ENCODE data around the gene LAIR1. TPM values are rescaled to one million over a fixed set of nuclear protein-coding genes. Genes with fewer than 3 reads are reported as not detected.

Gene LAIR1
- total RNA-seq, 1 experiment from 2014 or later: not detected

DNA sequence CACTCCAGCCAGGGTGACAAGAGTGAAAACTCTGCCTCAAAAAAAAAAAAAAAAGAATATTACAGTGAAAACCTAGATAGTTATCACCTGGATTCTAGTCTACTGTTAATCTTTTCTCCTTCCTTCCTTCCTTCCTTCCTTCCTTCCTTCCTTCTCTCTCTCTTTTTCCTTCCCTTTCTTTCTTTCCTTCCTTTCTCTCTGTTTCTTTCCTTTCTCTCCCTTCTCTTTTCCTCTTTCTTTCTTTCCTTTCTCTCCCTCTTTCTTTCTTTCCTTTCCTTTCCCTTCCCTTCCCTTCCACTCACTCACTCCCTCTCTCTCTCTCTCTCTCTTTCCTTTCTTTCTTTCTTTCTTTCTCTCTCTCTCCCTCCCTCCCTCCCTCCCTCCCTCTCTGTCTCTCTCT, 40.9 kb upstream of the LAIR1 start:
- DNase-seq: no peak
- ChIA-PET CTCF (no interaction called here), POLR2A (no interaction called here)
- TF ChIP-seq, protein P1, sequence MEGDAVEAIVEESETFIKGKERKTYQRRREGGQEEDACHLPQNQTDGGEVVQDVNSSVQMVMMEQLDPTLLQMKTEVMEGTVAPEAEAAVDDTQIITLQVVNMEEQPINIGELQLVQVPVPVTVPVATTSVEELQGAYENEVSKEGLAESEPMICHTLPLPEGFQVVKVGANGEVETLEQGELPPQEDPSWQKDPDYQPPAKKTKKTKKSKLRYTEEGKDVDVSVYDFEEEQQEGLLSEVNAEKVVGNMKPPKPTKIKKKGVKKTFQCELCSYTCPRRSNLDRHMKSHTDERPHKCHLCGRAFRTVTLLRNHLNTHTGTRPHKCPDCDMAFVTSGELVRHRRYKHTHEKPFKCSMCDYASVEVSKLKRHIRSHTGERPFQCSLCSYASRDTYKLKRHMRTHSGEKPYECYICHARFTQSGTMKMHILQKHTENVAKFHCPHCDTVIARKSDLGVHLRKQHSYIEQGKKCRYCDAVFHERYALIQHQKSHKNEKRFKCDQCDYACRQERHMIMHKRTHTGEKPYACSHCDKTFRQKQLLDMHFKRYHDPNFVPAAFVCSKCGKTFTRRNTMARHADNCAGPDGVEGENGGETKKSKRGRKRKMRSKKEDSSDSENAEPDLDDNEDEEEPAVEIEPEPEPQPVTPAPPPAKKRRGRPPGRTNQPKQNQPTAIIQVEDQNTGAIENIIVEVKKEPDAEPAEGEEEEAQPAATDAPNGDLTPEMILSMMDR (IDR thresholded peaks at IDR 0.05; ENCODE audit: insufficient read depth in 1 of 2, low read depth in 1 of 2, low read length in 1 of 2, severe bottlenecking in 1 of 2, unreplicated experiment in 1 of 2): no peak
- Mint-ChIP-seq H3K27me3 (ENCODE audit: insufficient read depth, unreplicated experiment) (peaks cover 15% of the 10 kb centered on the region), H3K4me1 (ENCODE audit: low read depth, unreplicated experiment) (no peaks in the 10 kb centered on the region), H3K4me3 (ENCODE audit: unreplicated experiment) (no peak overlapping the region), H3K27ac (ENCODE audit: unreplicated experiment) (no peak overlapping the region), H3K9me3 (ENCODE audit: unreplicated experiment) (peaks cover 16% of the 10 kb centered on the region), H3K36me3 (ENCODE audit: insufficient read depth, unreplicated experiment) (peaks cover 12% of the 10 kb centered on the region)
- H3K36me3 ChIP-seq (ENCODE audit: control insufficient read depth, insufficient read depth, low read length): no peaks in the 10 kb centered on the region
- H3K4me1 ChIP-seq: no peaks in the 10 kb centered on the region
- no TSS peak for BruUV-seq (replicated peaks)
- no peaks in the 10 kb centered on the region for H3K27me3 ChIP-seq (replicated peaks; ENCODE audit: control insufficient read depth, insufficient read depth, low read length)
- peaks cover 12% of the 10 kb centered on the region for H3K9me3 ChIP-seq
- no peak overlapping the region for H3K4me3 ChIP-seq (ENCODE audit: low read depth, low read length)
- intact Hi-C loops (cut with micrococcal nuclease; ENCODE audit: unreplicated experiment): no loop called here

DNA sequence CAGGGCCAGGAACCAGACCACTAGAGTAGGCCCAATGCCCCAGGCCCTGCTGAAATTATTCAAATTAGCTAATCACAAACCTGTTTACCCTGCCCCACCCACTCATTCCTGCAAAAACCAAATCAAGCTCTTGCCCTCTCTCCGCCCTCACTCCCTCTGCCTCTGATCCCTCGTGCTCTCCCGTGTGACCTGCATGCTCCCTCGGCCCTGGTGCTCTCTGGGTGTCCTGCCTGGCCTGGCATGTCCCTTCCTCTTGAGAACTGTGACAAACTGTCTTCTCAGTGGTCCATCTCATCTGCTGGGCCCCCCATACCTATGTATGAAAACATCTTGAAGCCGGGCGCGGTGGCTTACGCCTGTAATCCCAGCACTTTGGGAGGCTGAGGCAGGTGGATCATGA, 38.3 kb upstream of the LAIR1 start:
- POLR2A ChIA-PET: interaction anchor here (0.6 kb wide), 1 partner anchor 593 kb away, joined by 4 read pairs; no protein-coding TSS in a partner anchor
- H3K4me1 Mint-ChIP-seq (ENCODE audit: low read depth, unreplicated experiment): no peaks in the 10 kb centered on the region
- DNase-seq: no peak
- TF ChIP-seq, protein P1 (IDR thresholded peaks at IDR 0.05; ENCODE audit: insufficient read depth in 1 of 2, low read depth in 1 of 2, low read length in 1 of 2, severe bottlenecking in 1 of 2, unreplicated experiment in 1 of 2): no peak
- H3K27me3 Mint-ChIP-seq (ENCODE audit: insufficient read depth, unreplicated experiment): peaks cover 13% of the 10 kb centered on the region
- Histone ChIP-seq H3K4me1 (no peaks in the 10 kb centered on the region), H3K9me3 (peaks cover 10% of the 10 kb centered on the region), H3K27me3 (replicated peaks; ENCODE audit: control insufficient read depth, insufficient read depth, low read length) (no peaks in the 10 kb centered on the region), H3K4me3 (ENCODE audit: low read depth, low read length) (no peak overlapping the region), H3K36me3 (ENCODE audit: control insufficient read depth, insufficient read depth, low read length) (no peaks in the 10 kb centered on the region)
- H3K36me3 Mint-ChIP-seq (ENCODE audit: insufficient read depth, unreplicated experiment): peaks cover 1% of the 10 kb centered on the region
- CTCF ChIA-PET: interaction anchor here (1.4 kb wide), 1 partner anchor 12 kb away, joined by 3 read pairs; no protein-coding TSS in a partner anchor
- peaks cover 7% of the 10 kb centered on the region for H3K9me3 Mint-ChIP-seq (ENCODE audit: unreplicated experiment)
- BruUV-seq (replicated peaks): no TSS peak
- intact Hi-C loops (cut with micrococcal nuclease; ENCODE audit: unreplicated experiment): no loop called here
- H3K4me3 Mint-ChIP-seq (ENCODE audit: unreplicated experiment): no peak overlapping the region
- no peak overlapping the region for H3K27ac Mint-ChIP-seq (ENCODE audit: unreplicated experiment)

DNA sequence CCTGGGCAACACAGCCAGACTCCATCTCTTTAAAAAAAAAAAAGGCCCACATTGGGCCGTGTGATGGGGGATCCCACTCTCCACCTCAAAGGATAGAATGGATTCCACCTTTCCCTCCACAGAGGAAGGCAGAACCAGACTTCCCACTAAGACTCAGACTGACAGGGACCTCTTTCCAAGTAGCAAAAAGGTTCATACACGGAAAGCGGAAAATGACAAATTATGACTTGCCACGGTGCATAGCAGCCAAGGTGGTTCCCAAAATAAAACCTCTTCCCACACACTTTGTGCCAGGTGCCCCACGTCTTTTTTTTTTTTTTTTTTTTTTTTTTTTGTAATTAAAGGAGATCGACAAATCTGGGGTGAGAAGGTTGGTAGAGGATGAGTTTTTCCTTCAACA, 36.2 kb upstream of the LAIR1 start:
- H3K36me3 Mint-ChIP-seq (ENCODE audit: insufficient read depth, unreplicated experiment): no peaks in the 10 kb centered on the region
- Histone ChIP-seq H3K4me1 (no peaks in the 10 kb centered on the region), H3K36me3 (ENCODE audit: control insufficient read depth, insufficient read depth, low read length) (no peaks in the 10 kb centered on the region), H3K9me3 (no peaks in the 10 kb centered on the region), H3K27me3 (replicated peaks; ENCODE audit: control insufficient read depth, insufficient read depth, low read length) (no peaks in the 10 kb centered on the region), H3K4me3 (ENCODE audit: low read depth, low read length) (no peak overlapping the region)
- H3K4me3 Mint-ChIP-seq (ENCODE audit: unreplicated experiment): no peak overlapping the region
- no TSS peak for BruUV-seq (replicated peaks)
- H3K9me3 Mint-ChIP-seq (ENCODE audit: unreplicated experiment): no peaks in the 10 kb centered on the region
- ChIA-PET CTCF (no interaction called here), POLR2A (no interaction called here)
- DNase-seq: no peak
- H3K4me1 Mint-ChIP-seq (ENCODE audit: low read depth, unreplicated experiment): no peaks in the 10 kb centered on the region
- TF ChIP-seq, protein P1 (IDR thresholded peaks at IDR 0.05; ENCODE audit: insufficient read depth in 1 of 2, low read depth in 1 of 2, low read length in 1 of 2, severe bottlenecking in 1 of 2, unreplicated experiment in 1 of 2): no peak
- H3K27ac Mint-ChIP-seq (ENCODE audit: unreplicated experiment): no peak overlapping the region
- peaks cover 10% of the 10 kb centered on the region for H3K27me3 Mint-ChIP-seq (ENCODE audit: insufficient read depth, unreplicated experiment)
- intact Hi-C loops (cut with micrococcal nuclease; ENCODE audit: unreplicated experiment): no loop called here
